K562 (cell line): ENCODE measurements around the gene EIPR1. TPM values are rescaled to one million over a fixed set of nuclear protein-coding genes. Genes with fewer than 3 reads are reported as not detected.

Experiments used
- ATAC-seq: fragments of 200-7000 bp; cut with Tn5 transposase; 3 replicates; pipeline ENCODE4 v1.9.1; 2020; ENCODE audit warnings: moderate library complexity
- BruUV-seq: library from RNA; stranded (reverse); fragments of 400-500 nt; replicated peaks from 2 replicates; lab custom pipeline; 2021; lab: Mats Ljungman, UMichigan
- CTCF ChIA-PET: fragments of 300-600 bp; formaldehyde crosslinking; extraction: SDS; loops from one replicate; lab custom pipeline; 2021; ENCODE audit warnings: low intra/inter-chr PET ratio; lab: Yijun Ruan, JAX
- POLR2A ChIA-PET: fragments of 300-600, 350-650 bp; sonication (Branson Sonifier 250); formaldehyde crosslinking; extraction: SDS; loops from one replicate; lab custom pipeline; 2021; ENCODE audit warnings: antibody characterized with exemption, inconsistent platforms; lab: Yijun Ruan, JAX
- DNase-seq, 4 experiments: peaks; one replicate each; pipeline versions ENCODE4 v3.0.0 to v3.0.0-alpha.2; 2011 to 2018; ENCODE audit warnings: low spot score in 3 of 4, mixed read lengths in 3 of 4; ENCODE audit errors: extremely low read depth in 1 of 4
- FAIRE-seq: peaks from 2 replicates; lab custom pipeline; 2011; peaks lifted over from hg19 to GRCh38; lab: Jason Lieb, UNC
- H2AFZ ChIP-seq: 2 replicates; pipeline ENCODE4 v1.6.0; 2011; ENCODE audit warnings: low read depth, low read length, control low read depth, inconsistent platforms
- H3K27ac ChIP-seq: fragments of 200-600 bp; 3 replicates; pipeline ENCODE4 v1.8.0; 2011; ENCODE audit warnings: low read depth, mild to moderate bottlenecking, control low read depth, inconsistent platforms, low read length, moderate library complexity, mixed read lengths; ENCODE audit errors: extremely low read depth
- H3K27me3 ChIP-seq, 2 experiments: fragments of 300-600 bp in 1 of 2; 2 replicates in 1 of 2; 3 replicates in 1 of 2; pipeline versions ENCODE4 v1.6.0 to v1.8.0; 2011; ENCODE audit warnings: inconsistent platforms in 2 of 2, low read length in 2 of 2, mild to moderate bottlenecking in 1 of 2, mixed read lengths in 1 of 2, moderate library complexity in 1 of 2; ENCODE audit not compliant: control insufficient read depth in 2 of 2, insufficient read depth in 2 of 2
- H3K36me3 ChIP-seq: fragments of 300-600 bp; 3 replicates; pipeline ENCODE4 v1.8.0; 2011; ENCODE audit warnings: mild to moderate bottlenecking, low read length, inconsistent platforms; ENCODE audit not compliant: control insufficient read depth, insufficient read depth
- H3K4me1 ChIP-seq, 2 experiments: fragments of 200-600 bp in 1 of 2; replicated peaks in 1 of 2; 2 replicates in 1 of 2; 3 replicates in 1 of 2; pipeline versions ENCODE4 v1.5.1 to v1.8.0; 2011; ENCODE audit warnings: inconsistent platforms in 2 of 2, low read length in 2 of 2, mild to moderate bottlenecking in 1 of 2, mixed read lengths in 1 of 2, moderate library complexity in 1 of 2; ENCODE audit not compliant: control insufficient read depth in 2 of 2, insufficient read depth in 2 of 2
- H3K4me2 ChIP-seq: 2 replicates; pipeline ENCODE4 v1.6.1; 2011; ENCODE audit warnings: low read length, control low read depth, inconsistent platforms, mixed read lengths; ENCODE audit not compliant: insufficient read depth
- H3K4me3 ChIP-seq: fragments of 200-600 bp; sonication (generic), shearing (Covaris generic); 2 replicates; pipeline ENCODE4 v1.5.1; 2016; ENCODE audit warnings: control low read depth, inconsistent platforms
- H3K79me2 ChIP-seq: fragments of 200-600 bp; 3 replicates; pipeline ENCODE4 v1.8.0; 2011; ENCODE audit warnings: low read length, inconsistent platforms; ENCODE audit not compliant: control insufficient read depth, insufficient read depth
- H3K9ac ChIP-seq, 2 experiments: 2 replicates each; pipeline versions ENCODE4 v1.6.0 to v1.6.1; 2011; ENCODE audit warnings: low read depth in 2 of 2, low read length in 2 of 2, control low read depth in 1 of 2, inconsistent platforms in 1 of 2, mild to moderate bottlenecking in 1 of 2, mixed read lengths in 1 of 2; ENCODE audit not compliant: insufficient read depth in 1 of 2
- H3K9me1 ChIP-seq: one replicate; pipeline ENCODE4 v1.6.0; 2011; ENCODE audit warnings: inconsistent platforms, mild to moderate bottlenecking, low read length, moderate library complexity; ENCODE audit not compliant: control insufficient read depth, insufficient read depth
- H3K9me3 ChIP-seq: replicated peaks from 2 replicates; pipeline ENCODE4 v1.5.1; 2011; ENCODE audit warnings: low read depth, low read length, inconsistent platforms; ENCODE audit not compliant: control insufficient read depth, insufficient read depth
- H4K20me1 ChIP-seq: replicated peaks from 2 replicates; pipeline ENCODE4 v1.6.1; 2011; ENCODE audit warnings: low read length, inconsistent platforms, mixed read lengths; ENCODE audit not compliant: control insufficient read depth, insufficient read depth
- CHD4 ChIP-seq: fragments of 200-600 bp; sonication (generic); IDR thresholded peaks from 3 replicates; pipeline ENCODE4 v1.6.1; 2012; ENCODE audit warnings: low read depth, mild to moderate bottlenecking, mixed read lengths, low read length, inconsistent platforms; ENCODE audit not compliant: insufficient read depth, insufficient replicate concordance, poor library complexity, severe bottlenecking
- FOXA3 ChIP-seq, 2 experiments: fragments of 450-650 bp in 1 of 2; sonication (generic) in 1 of 2; formaldehyde crosslinking; IDR thresholded peaks in 1 of 2; conservative IDR thresholded peaks in 1 of 2; 2 replicates each; pipeline versions ENCODE4 v1.4.0 to v1.8.0; 2020 to 2022; ENCODE audit warnings: mild to moderate bottlenecking in 2 of 2, missing genetic modification reagents in 1 of 2
- GATA2 ChIP-seq: sonication (generic); formaldehyde crosslinking; IDR thresholded peaks from 2 replicates; pipeline ENCODE4 v1.4.0; 2020; ENCODE audit warnings: mild to moderate bottlenecking, missing genetic modification reagents
- KAT8 ChIP-seq: fragments of 450-650 bp; IDR thresholded peaks from 2 replicates; pipeline ENCODE4 v1.6.1; 2016; ENCODE audit warnings: low read depth, mild to moderate bottlenecking
- MAFG ChIP-seq: fragments of 450-650 bp; conservative IDR thresholded peaks from 2 replicates; pipeline ENCODE4 v1.6.1; 2016; ENCODE audit warnings: missing genetic modification characterization, missing compliant biosample characterization
- MIER1 ChIP-seq: fragments of 450-650 bp; IDR thresholded peaks from 2 replicates; pipeline ENCODE4 v1.6.1; 2016; ENCODE audit warnings: antibody characterized with exemption, mild to moderate bottlenecking, low read depth
- ZBTB2 ChIP-seq: fragments of 450-650 bp; IDR thresholded peaks from 2 replicates; pipeline ENCODE4 v1.6.1; 2016; ENCODE audit warnings: antibody characterized with exemption
- ZC3H8 ChIP-seq: fragments of 450-650 bp; IDR thresholded peaks from 2 replicates; pipeline ENCODE4 v1.6.1; 2017
- ZNF134 ChIP-seq: fragments of 250-450 bp; sonication (Bioruptor Pico); conservative IDR thresholded peaks from 2 replicates; pipeline ENCODE4 v1.4.0; 2020
- ZNF407 ChIP-seq: fragments of 450-650 bp; IDR thresholded peaks from 2 replicates; pipeline ENCODE4 v1.6.1; 2016; ENCODE audit warnings: low read depth
- WGBS: fragments of 100-300 bp; shearing (Covaris generic); methylation state at CpG from one replicate; pipeline ENCODE4 v1.1.6; 2016; ENCODE audit warnings: low coverage, mixed read lengths; ENCODE audit not compliant: insufficient coverage; ENCODE audit errors: missing lambda C conversion rate; 5-methylcytosine and 5-hydroxymethylcytosine counted together
- in situ Hi-C: fragments of 300-500 bp; cut with MboI; formaldehyde crosslinking; loops from 4 replicates; pipeline ENCODE4 v1.15.0; 2018; ENCODE audit warnings: inconsistent platforms, mixed read lengths
- intact Hi-C: fragments of 100-400 bp; cut with micrococcal nuclease; formaldehyde crosslinking; loops from 2 replicates; pipeline ENCODE4 v1.14.2; 2022
- polyA plus RNA-seq, 8 experiments: library from polyadenylated mRNA; depleted of rRNA in 4 of 8; stranded (reverse) in 5 of 8; unstranded in 3 of 8; fragments of >200 nt; fragmentation: Nextera tagmentation in 2 of 8; fragmentation: Illumina TruSeq in 1 of 8; extraction: Ambion mirVana in 2 of 8; extraction: Trizol in 1 of 8; gene quantifications; 2 replicates each; pipeline versions ENCODE4 v1.2.1 to v1.2.3, GENCODE V29; 2011 to 2014; ENCODE audit warnings: inconsistent platforms in 1 of 8, missing spikeins in 1 of 8
- total RNA-seq, 7 experiments: library from RNA; depleted of rRNA in 6 of 7; stranded (reverse); fragments of >200 nt in 6 of 7; fragmentation: Illumina TruSeq in 2 of 7; extraction: Trizol in 2 of 7; gene quantifications; 2 replicates each; pipeline versions ENCODE4 v1.2.1 to v1.2.3, GENCODE V29; 2011 to 2021; ENCODE audit warnings: low replicate concordance in 1 of 7
- TF ChIP-seq, protein P1 (sequence below): sonication (generic); formaldehyde crosslinking; IDR thresholded peaks from 2 replicates; pipeline ENCODE4 v1.8.0; 2022; ENCODE audit warnings: missing genetic modification reagents, mild to moderate bottlenecking, borderline replicate concordance

Gene EIPR1
- total and polyA plus RNA-seq, 9 of the 15 experiments (the other 6 are each of a cell fraction or from before 2014, with no cell fraction given): 19.9 to 54.4 (median 35.9) TPM

GRCh38 chr2:3357926-3358325 is 19.7 kb downstream of the EIPR1 start:
- Histone ChIP-seq H3K4me1 (peaks cover 5 to 12% of the 10 kb centered on the region in 2 experiments; a peak in 4 of 5 replicates), H3K4me2 (no peak overlapping the region), H3K27me3 (no peaks in the 10 kb centered on the region), H3K36me3 (peaks cover 19% of the 10 kb centered on the region), H3K9ac (no peak overlapping the region), H3K27ac (no peak overlapping the region), H3K79me2 (peaks cover 42% of the 10 kb centered on the region), H4K20me1 (0 out of 2 replicates have a peak, but pooled peaks cover 6% of the 10 kb centered on the region), H3K9me1 (no peaks in the 10 kb centered on the region), H3K4me3 (no peak overlapping the region), H2AFZ (no peak overlapping the region), H3K9me3 (no peaks in the 10 kb centered on the region)
- 88% methylated on average over 8 of the region's 8 CpGs for WGBS
- CTCF ChIA-PET: no interaction called here
- intact Hi-C loops (no loop called here), in situ Hi-C loops (no loop called here)
- FAIRE-seq: no peak
- DNase-seq: no peak
- ATAC-seq: no peak
- BruUV-seq: no TSS peak
- POLR2A ChIA-PET: no interaction called here
- TF ChIP-seq MIER1: no peak
- no peak for TF ChIP-seq ZNF407
- TF ChIP-seq GATA2: no peak
- TF ChIP-seq ZNF134 (CRISPR knock-in tag): no peak
- no peak for TF ChIP-seq ZBTB2
- no peak for TF ChIP-seq ZC3H8
- TF ChIP-seq, protein P1, sequence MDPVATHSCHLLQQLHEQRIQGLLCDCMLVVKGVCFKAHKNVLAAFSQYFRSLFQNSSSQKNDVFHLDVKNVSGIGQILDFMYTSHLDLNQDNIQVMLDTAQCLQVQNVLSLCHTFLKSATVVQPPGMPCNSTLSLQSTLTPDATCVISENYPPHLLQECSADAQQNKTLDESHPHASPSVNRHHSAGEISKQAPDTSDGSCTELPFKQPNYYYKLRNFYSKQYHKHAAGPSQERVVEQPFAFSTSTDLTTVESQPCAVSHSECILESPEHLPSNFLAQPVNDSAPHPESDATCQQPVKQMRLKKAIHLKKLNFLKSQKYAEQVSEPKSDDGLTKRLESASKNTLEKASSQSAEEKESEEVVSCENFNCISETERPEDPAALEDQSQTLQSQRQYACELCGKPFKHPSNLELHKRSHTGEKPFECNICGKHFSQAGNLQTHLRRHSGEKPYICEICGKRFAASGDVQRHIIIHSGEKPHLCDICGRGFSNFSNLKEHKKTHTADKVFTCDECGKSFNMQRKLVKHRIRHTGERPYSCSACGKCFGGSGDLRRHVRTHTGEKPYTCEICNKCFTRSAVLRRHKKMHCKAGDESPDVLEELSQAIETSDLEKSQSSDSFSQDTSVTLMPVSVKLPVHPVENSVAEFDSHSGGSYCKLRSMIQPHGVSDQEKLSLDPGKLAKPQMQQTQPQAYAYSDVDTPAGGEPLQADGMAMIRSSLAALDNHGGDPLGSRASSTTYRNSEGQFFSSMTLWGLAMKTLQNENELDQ (CRISPR knock-in tag): no peak
- TF ChIP-seq KAT8: no peak
- no peak for TF ChIP-seq MAFG (tag)
- no peak for TF ChIP-seq FOXA3 (CRISPR knock-in tag; conservative IDR thresholded peaks at IDR 0.05 in 1 of 2, IDR thresholded peaks at IDR 0.05 in 1 of 2)
- no peak for TF ChIP-seq CHD4
